ENCODE data around the gene ASB11.

GRCh38 chrX:15328821-15329220 is 13.4 kb upstream of the ASB11 start:
- TF ChIP-seq LEF1 (IDR thresholded peaks at IDR 0.05; ENCODE audit: borderline replicate concordance) (no peak), SUZ12 (IDR thresholded peaks at IDR 0.05) (no peak), TARDBP (IDR thresholded peaks at IDR 0.05) (no peak), HDGF (IDR thresholded peaks at IDR 0.05; ENCODE audit: borderline replicate concordance) (no peak), ELF4 (IDR thresholded peaks at IDR 0.05) (no peak), SP1 (IDR thresholded peaks at IDR 0.05) (no peak), CTBP1 (IDR thresholded peaks at IDR 0.05; ENCODE audit: borderline replicate concordance) (no peak), ZNF384 (IDR thresholded peaks at IDR 0.05) (no peak)
- TF ChIP-seq, protein P1, sequence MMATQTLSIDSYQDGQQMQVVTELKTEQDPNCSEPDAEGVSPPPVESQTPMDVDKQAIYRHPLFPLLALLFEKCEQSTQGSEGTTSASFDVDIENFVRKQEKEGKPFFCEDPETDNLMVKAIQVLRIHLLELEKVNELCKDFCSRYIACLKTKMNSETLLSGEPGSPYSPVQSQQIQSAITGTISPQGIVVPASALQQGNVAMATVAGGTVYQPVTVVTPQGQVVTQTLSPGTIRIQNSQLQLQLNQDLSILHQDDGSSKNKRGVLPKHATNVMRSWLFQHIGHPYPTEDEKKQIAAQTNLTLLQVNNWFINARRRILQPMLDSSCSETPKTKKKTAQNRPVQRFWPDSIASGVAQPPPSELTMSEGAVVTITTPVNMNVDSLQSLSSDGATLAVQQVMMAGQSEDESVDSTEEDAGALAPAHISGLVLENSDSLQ (IDR thresholded peaks at IDR 0.05), result no peak
